ENCODE results near the gene PGBD5.

GRCh38 chr1:230455291-230455690, 29.2 kb upstream of the PGBD5 start:
- no peak for TF ChIP-seq CTCF (IDR thresholded peaks at IDR 0.05; ENCODE audit: insufficient read depth, low read depth, low read length)
- no peak for TF ChIP-seq EZH2 (IDR thresholded peaks at IDR 0.05; ENCODE audit: insufficient read depth, low read length)

Data from astrocyte (in vitro differentiated cells and primary cell).